GM12875 (cell line): ENCODE data around the gene SCRG1.

Experiments
- H3K4me3 ChIP-seq: one replicate; pipeline ENCODE4 v1.5.1; 2011; ENCODE audit warnings: low read depth, low read length, control low read depth
- TF ChIP-seq, protein P1 (sequence below): IDR thresholded peaks from 2 replicates; pipeline ENCODE4 v1.5.1; 2011; ENCODE audit warnings: low read depth, mild to moderate bottlenecking, control low read depth, inconsistent platforms, low read length, moderate library complexity, borderline replicate concordance; ENCODE audit not compliant: insufficient read depth

SCRG1 gene

DNA sequence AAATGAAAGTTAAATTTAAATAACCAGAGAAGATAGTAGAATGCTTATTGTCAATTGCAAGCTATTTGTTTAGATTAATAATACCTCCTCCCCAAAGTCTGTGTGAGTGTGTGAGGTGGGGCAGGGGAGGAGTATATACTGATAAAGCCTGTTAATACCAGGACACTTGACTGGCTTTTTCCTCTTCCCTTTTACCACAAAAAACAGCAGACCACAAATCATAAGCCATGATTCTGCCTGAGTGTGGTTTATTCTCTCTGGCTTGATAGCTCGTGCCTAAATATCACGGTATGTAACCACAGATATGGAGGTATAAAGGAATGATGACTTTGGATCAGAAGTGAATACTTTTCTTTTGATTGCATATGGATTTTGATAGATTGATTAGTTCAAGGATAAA, 21.9 kb upstream of the SCRG1 start:
- TF ChIP-seq, protein P1, sequence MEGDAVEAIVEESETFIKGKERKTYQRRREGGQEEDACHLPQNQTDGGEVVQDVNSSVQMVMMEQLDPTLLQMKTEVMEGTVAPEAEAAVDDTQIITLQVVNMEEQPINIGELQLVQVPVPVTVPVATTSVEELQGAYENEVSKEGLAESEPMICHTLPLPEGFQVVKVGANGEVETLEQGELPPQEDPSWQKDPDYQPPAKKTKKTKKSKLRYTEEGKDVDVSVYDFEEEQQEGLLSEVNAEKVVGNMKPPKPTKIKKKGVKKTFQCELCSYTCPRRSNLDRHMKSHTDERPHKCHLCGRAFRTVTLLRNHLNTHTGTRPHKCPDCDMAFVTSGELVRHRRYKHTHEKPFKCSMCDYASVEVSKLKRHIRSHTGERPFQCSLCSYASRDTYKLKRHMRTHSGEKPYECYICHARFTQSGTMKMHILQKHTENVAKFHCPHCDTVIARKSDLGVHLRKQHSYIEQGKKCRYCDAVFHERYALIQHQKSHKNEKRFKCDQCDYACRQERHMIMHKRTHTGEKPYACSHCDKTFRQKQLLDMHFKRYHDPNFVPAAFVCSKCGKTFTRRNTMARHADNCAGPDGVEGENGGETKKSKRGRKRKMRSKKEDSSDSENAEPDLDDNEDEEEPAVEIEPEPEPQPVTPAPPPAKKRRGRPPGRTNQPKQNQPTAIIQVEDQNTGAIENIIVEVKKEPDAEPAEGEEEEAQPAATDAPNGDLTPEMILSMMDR = no peak

DNA sequence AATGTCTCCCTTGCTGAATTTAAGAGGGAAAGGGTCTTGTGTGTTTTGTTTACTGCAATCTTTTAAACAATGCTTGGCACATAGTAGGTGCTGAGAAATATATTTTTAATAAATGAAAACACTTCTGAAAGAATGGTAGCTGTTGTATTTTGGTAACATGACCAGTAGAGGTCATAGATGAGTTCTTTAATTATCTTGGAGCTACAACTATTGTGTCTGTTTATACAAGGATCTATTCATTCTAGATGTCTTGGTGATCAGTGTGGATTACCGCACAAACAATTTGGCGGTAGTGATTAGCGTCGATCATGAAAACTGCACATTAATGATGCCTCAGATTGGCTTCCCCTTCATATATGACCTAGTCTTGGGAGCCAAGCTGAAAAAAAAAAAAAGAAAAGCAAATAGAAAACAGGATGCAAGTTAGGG, 21.4 kb upstream of the SCRG1 start:
- H3K4me3 ChIP-seq = no peak overlapping the region
- TF ChIP-seq, protein P1 = peak; percentile 28; the same call in 1 of the 2 replicates

More for the DNA sequence above, 21.9 kb upstream of the SCRG1 start:
- no peak overlapping the region for H3K4me3 ChIP-seq

DNA sequence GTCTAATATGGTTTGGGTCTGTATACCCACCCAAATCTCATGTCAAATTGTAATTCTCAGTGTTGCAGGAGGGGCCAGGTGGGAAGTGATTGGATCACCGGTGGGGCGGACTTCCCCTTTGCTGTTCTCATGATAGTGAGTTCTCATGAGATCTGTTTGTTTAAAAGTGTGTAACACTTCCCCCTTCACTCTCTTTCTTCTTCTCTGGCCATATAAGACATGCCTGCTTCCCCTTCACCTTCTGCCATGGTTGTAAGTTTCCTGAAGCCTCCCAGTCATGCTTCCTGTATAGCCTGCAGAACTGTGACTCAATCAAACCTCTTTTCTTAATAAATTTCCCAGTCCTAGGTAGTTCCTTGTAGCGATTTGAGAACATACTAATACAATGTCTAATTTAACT, 19.7 kb upstream of the SCRG1 start:
- H3K4me3 ChIP-seq = no peak overlapping the region
- TF ChIP-seq, protein P1 = no peak

DNA sequence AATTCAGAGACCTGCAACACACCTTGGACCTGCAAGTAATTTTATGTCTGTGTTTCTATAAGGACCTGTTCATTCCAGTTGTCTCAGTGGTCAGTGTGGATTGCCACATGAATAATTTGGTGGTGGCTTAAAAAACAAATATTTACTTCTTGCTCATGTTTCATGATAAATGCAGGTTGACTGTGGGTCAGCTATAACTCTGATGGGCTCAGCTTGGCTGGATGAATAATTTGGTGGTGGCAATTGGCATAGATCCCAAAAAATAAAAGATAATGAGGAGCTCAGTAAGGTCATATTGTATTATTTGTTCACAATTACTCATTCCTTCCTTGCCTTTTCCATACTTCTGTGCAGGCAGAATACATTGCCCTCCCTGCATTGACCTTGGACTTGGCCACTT, 18.9 kb upstream of the SCRG1 start:
- TF ChIP-seq, protein P1 = no peak
- H3K4me3 ChIP-seq = no peak overlapping the region

DNA sequence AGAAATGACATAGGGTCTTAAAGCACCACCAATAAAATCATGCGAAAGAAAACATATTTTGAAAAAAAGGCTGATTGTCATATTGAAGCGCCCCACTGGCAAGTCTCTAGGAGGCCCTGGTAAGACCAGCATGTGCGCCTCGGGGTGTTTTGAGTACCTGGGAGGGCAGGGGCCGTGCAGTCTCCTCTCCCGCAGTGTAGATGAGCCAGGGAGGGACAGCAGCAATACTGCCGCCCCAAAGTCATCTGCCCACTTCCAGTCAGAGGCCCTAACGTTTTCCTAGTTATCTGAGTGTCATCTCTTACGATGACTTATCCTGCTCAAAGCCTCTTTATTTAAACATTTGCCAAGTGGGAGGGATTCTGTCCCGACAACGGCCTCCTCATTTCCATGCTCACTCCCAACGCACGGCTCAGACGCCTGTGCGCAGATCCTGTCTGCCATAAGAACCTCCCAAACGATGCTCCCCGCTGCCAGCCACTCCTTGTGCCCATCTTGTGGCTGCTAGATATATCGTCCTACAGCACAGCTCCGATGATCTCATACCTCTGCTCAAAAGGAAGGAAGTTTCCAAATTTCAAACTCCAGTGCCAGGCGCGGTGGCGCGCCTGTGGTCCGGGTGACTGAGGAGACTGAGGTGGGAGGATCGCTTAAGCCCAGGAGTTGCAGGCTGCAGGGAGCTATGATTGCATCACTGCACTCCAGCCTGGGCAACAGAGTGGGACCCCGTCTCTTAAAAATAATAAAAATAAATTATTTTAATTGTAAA, 17.2 kb upstream of the SCRG1 start:
- TF ChIP-seq, protein P1 = no peak
- H3K4me3 ChIP-seq = no peak overlapping the region

DNA sequence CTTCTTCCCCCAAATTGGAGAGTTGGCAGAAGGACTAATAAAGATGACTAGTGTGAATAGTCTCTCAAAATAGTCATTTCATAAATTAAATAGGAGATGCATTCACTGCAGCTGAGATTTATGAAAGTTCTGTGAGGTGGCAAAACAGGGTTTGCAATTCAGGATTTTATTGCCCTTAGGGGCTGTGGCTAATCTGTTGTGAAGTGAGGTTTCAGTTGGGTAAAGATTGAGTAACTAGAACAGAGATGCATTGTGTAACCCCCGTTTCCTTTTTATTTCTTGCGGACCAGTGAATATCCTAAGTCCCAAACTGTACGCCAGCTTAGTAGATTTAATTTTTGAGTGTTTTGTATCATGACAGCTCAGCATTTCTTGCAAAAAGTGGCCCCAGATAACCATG, 16.2 kb upstream of the SCRG1 start:
- TF ChIP-seq, protein P1 = no peak

DNA sequence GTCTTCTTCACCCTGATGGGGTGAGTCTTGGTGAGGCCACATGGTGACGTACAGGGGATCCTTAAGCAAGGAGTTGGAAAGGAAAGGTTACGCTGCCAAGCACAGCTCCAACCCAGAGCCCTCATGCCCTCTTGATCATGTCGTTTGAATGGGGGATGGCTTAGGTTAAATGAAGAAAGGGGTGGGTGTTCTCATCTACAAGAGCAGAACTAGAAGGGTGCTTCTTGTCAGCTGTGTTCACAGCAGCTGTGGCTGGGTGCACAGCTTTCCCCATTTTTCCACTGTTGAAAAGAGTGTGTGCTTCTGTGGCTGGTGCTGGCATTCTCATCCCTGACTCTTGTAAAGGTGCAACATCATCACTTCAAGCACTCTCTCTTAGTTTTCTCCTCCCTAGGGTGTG, 15.5 kb upstream of the SCRG1 start:
- TF ChIP-seq, protein P1 = no peak
- H3K4me3 ChIP-seq = no peak overlapping the region

More for the DNA sequence above, 16.2 kb upstream of the SCRG1 start:
- no peak overlapping the region for H3K4me3 ChIP-seq
